HG03060 (cell line): ENCODE measurements around the gene NPPB.

ENCODE experiments used
- ATAC-seq: cut with Tn5 transposase; IDR thresholded peaks from one replicate; pipeline ENCODE4 v1.9.1; 2021; ENCODE audit warnings: low read depth, moderate number of reproducible peaks; ENCODE audit not compliant: unreplicated experiment

Gene NPPB

GRCh38 chr1:11836955-11837766 lies 21.6 kb downstream of the NPPB start:
- no peak for ATAC-seq

GRCh38 chr1:11835441-11836225 lies 23.1 kb downstream of the NPPB start:
- ATAC-seq, result no peak

- no peak for ATAC-seq
Observed at GRCh38 chr1:11833900-11834299, 24.8 kb downstream of the NPPB start.

- no peak for ATAC-seq
Observed at GRCh38 chr1:11833497-11833896, 25.2 kb downstream of the NPPB start.

GRCh38 chr1:11831945-11832725 lies 26.6 kb downstream of the NPPB start:
- ATAC-seq, result no peak

GRCh38 chr1:11828511-11828910 lies 30.2 kb downstream of the NPPB start:
- no peak for ATAC-seq

- ATAC-seq, result no peak
Observed at GRCh38 chr1:11826946-11827345, 31.8 kb downstream of the NPPB start.

- no peak for ATAC-seq
Observed at GRCh38 chr1:11825131-11825530, 33.6 kb downstream of the NPPB start.

GRCh38 chr1:11823366-11824137 lies 35.2 kb downstream of the NPPB start:
- ATAC-seq, result no peak

GRCh38 chr1:11822091-11822490 lies 36.7 kb downstream of the NPPB start:
- ATAC-seq, result no peak

- ATAC-seq, result no peak
Observed at GRCh38 chr1:11817192-11817591, 41.6 kb downstream of the NPPB start.

GRCh38 chr1:11813021-11813420 lies 45.7 kb downstream of the NPPB start:
- ATAC-seq, result no peak
